Myometrial cell (primary cell): ENCODE measurements around the gene RNF220. TPM values are rescaled to one million over a fixed set of nuclear protein-coding genes. Genes with fewer than 3 reads are reported as not detected.

ENCODE experiments used
- total RNA-seq: library from RNA; depleted of rRNA; stranded (reverse); fragments of >200 nt; gene quantifications from 2 replicates; pipeline ENCODE4 v1.2.3, GENCODE V29; 2015

RNF220 gene
- total RNA-seq = 78.4 and 148 TPM in 2 replicates

GRCh38 chr1:44405031-44405797 is at the start of gene RNF220:
Gene RNF220 (plus strand): TSS chr1:44405255.

GRCh38 chr1:44674113-44675000 is 269.3 kb downstream of the RNF220 start, which contains the start of the genes ARMH1 and TMEM53:
Gene ARMH1 (plus strand): TSS chr1:44674714. CDS start chr1:44689698, 14,984 bp downstream.
Gene TMEM53 (minus strand): TSS chr1:44674481. CDS start chr1:44674391, 90 bp downstream.

Other genes with a start within 250 kb of the RNF220 start
- gene DMAP1, start 191.8 kb upstream of the RNF220 start, total RNA-seq = 38.1 and 49.1 TPM in 2 replicates
- 64.9 and 74.4 TPM in 2 replicates for gene ERI3, start 50.0 kb upstream of the RNF220 start, total RNA-seq